NOMO-1 treated with dmso at 0.1 percent for 144 hours (cell line): ENCODE data around the gene PPM1E.
A peak's percentile ranks its signal among the peaks of the same experiment; 100 is the strongest.

ENCODE experiments used
- DNase-seq: peaks from one replicate; lab custom pipeline; 2025; ENCODE audit not compliant: unreplicated experiment; lab: John Stamatoyannopoulos, UW

Gene PPM1E

DNA sequence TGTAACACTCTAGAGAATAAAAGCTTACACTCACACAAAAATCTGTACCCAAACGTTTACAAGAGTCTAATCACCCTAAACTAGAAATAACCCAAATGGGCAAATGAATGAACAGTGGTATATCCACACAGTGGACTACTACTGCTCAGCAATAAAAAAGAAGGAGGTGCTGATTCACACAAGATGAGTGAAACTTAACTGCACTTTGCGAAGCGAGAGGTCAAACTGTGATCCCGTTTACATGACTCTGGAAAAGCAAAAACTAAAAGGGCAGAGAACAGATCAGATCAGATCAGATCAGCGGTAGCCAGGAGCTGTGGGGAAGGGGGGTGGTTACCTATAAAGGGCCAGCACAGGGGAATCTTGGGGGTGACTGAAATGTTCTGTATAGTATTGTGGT is 237.7 kb downstream of the PPM1E start:
- DNase-seq: no peak

GRCh38 chr17:58995247-58995940 is 239.7 kb downstream of the PPM1E start:
- no peak for DNase-seq

DNA sequence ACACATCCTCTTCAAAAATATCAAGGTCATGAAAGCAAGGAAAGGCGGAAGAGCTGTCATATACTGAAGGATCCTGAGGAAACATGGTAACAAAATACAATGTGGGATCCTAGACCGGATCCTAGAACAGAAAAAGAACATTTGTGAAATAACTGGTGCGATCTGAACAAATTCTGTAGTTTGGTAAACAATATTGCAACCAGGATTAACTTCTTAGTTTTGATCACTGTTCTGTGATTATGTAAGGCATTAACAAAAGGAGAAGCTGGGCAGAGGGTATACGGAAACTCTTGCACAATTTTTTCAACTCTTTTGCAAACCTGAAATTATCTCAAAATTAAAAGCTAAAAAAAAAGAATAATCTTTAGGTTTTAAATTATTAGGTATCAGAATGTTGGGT is 241.3 kb downstream of the PPM1E start:
- peak; percentile 40 for DNase-seq

- DNase-seq: no peak
Measured at GRCh38 chr17:58997756-58998553, 242.3 kb downstream of the PPM1E start.

GRCh38 chr17:58998871-58999270 is 243.2 kb downstream of the PPM1E start:
- DNase-seq: no peak

DNA sequence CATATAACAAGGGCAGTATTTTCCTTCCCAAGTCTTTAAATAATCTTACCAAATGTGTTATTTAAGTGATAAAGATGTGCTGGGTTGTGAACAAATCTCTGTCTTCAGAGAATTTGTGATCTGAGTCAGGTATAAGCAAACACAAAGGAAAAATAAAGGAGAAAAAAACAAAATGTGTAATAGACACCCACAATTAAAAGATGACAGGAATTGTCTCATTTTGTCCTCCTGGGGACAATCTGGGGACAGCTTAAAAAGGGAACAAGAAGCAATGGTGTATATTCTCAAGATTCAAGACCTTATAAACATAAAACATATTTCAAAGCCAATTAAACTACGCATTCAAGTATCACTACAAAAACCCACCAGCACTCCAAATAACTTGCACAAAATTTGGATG is 243.8 kb downstream of the PPM1E start:
- no peak for DNase-seq

DNA sequence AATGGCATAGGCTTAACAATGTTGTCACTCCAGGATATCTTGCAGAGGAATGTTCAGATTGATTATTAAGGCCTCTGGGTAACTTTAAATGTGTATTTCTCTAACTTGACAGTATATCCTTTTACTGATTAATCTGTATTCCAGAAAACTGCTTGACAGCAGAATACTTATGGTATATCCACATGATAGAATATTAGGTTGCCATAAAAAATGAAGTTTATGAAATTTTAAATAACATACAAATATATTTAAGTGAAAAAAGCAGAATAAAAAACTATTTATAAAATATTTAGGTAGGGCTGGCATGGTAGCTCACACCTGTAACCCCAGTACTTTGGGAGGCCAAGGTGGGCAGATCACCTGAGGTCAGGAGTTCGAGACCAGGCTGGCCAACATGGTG is 244.4 kb downstream of the PPM1E start:
- DNase-seq: no peak

DNA sequence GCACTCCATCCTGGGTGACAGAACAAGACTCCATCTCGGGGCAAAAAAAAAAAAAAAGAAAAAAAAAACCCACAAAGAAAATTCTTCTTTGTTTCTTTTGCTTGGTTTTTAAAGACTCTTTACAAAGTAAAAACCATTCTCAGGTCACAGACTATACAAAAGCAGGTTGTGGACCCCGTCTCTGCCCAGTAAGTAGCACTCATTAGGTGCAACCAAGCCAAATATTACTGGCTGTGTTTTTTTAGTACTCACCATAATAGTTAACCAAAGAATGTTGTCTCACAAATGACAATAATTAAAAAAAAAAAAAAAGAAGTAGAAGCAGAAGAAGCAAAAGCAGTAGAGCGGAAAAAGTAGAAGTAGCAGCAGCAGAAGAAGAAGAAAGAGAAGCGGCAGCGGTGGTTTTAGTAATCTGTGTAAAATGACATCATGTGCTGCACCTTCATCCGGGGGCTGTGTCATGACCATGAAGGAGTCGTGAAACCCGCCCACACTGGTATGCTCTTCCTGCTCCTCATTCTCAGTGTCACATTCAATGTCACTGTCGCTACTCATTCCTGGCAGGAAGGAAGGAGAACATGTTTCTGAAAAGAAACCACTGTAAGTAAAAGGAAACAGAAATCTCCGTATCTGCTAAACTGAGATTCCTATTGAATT is 245.6 kb downstream of the PPM1E start:
- DNase-seq: peak; percentile 77

- no peak for DNase-seq
Measured at GRCh38 chr17:59002126-59002525, 246.5 kb downstream of the PPM1E start.

- no peak for DNase-seq
Measured at GRCh38 chr17:59002848-59003247, 247.2 kb downstream of the PPM1E start.

- no peak for DNase-seq
Measured at GRCh38 chr17:59003860-59004259, 248.2 kb downstream of the PPM1E start.

DNA sequence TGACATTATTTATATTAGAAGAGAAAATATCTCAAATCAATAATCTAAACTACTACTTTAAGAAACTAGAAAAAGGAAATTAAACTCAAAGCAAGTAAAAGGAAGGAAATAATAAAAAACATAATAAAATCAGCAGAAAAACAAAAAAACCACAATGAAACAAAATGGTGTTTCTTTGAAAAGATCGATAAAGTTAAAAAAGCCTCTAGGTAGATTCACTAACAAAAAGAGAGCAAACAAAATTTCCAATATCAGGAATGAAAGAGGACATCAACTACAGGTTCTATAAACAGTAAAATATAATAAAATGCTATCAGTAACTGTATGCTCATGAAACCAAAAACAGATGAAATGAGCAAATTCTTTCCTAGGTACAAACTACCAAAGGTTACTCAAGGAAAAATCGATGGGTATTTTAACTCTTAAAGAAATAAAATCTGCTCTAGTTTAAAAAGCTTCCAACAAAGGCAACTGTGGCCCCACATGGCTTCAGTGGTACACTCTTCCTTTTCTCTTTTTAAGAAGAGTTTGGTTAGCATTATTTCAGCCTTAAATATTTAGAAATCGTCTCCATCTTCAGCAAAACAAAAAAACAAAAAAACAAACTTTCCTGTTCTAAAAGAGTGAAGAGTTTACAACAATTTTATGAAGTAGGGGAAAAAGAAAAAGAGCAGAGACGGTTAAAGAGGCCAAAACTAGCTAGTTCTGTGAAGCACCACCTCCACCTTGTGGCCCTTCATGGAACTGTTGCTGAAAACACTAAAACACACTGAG is 248.9 kb downstream of the PPM1E start:
- peak; percentile 10 for DNase-seq

DNA sequence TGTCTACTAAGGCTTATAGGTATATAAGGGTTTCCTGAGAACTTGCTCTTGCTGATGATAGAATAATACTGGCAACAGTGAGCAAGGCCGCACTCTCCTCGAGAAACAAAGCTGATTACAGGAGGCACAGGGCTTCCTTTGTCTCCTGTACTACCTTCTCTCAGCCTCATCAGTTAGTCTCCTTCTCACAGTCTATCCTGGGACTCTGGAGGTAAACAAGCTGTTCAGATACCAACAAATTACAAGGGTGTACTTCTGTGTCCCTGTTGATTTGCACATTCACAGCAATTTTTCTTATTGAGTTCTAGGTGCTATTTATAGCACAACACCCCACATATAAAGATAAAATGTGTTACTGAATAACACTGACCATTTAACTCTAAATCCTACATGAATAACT is 252.3 kb downstream of the PPM1E start:
- DNase-seq: no peak

DNA sequence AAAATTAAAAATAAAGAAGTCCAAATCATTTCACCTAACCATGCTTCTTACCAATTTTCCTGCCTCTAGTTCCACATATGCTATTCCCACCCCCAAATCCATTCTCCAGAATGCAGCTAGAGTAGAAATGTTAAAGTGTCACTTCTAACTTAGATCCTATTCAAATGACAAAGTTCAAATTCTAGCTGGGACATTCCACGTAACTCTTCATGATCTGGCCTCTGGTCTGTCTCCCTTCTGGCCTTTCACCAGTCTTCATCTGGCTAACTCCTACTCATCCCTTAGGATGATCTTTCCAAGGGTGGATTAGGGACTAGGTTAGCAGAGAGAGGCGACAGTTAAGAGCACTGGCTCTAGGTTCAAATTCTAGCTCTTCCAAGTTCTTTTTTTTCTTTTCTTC is 253.1 kb downstream of the PPM1E start:
- DNase-seq: no peak

DNA sequence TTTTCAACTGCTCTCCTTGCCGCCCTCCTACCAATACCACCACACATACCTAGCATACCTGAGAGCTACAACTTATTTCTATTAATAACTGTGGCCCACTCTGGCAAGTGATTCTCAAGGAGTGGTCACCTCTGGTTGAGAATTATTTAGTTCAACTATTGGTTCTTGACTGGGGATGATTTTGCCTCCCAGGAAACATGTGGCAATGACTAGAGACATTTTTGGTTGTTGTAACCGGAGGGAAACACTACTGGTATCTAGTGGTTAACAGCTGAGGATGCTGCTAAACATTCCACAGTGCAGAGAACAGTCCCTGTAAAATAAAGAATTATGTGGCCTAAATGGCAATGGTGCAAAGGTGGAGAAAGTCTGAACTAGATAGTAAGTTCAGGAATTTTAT is 254.4 kb downstream of the PPM1E start:
- DNase-seq: no peak

- no peak for DNase-seq
Measured at GRCh38 chr17:59011975-59012374, 256.3 kb downstream of the PPM1E start.

DNA sequence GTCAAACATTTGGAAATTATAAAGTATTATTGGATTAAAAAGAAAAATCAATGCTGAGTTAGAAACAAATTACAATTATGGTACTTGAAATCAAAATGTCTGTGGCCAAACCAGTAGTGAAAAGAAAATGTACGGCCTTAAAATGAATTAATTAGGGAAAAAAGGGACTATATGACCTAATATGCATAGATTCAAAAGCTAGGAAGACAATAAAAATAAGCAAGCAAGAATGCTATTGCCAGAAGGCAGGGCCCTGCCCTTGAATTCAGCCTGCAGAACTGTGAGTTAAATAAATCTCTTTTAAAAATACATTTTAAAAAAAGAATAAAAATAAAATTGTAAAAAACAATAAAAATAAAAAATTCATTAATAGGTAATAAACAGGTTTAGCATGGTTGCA is 262.4 kb downstream of the PPM1E start:
- DNase-seq: no peak

- no peak for DNase-seq
Measured at GRCh38 chr17:59024916-59025315, 269.3 kb downstream of the PPM1E start.

DNA sequence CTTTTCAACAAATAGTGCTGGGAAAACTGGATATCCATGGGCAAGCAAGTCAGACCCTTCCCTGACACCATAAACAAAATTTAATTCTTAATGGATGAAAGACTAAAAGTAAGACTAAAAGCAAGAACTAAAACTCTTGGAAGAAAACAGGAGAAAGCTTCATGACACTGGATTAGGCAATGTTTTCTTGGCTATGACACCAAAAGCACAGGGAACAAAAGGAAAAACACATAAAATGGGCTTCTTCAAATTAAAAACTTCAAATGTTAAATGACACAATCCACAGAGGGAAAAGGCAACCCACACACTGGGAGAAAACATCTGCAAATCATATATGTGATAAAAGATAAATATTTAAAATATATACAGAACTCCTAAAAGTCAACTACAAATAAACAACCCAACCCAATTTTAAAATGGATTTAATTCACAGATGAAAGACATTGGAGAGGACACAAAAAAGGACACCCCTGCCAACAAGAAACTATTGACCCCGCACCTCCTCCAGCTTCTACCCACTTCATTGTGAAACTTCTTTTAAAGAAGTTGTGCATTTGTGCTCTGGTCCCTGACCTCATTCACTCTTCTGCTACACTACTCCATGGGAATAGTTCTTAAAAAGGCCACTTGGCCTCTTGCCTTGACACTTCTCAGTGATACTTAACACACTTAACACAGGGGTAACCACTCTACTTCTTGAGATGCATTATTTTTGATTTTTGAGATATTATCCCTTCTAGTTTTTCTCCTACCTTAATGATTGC is 270.7 kb downstream of the PPM1E start:
- no peak for DNase-seq

DNA sequence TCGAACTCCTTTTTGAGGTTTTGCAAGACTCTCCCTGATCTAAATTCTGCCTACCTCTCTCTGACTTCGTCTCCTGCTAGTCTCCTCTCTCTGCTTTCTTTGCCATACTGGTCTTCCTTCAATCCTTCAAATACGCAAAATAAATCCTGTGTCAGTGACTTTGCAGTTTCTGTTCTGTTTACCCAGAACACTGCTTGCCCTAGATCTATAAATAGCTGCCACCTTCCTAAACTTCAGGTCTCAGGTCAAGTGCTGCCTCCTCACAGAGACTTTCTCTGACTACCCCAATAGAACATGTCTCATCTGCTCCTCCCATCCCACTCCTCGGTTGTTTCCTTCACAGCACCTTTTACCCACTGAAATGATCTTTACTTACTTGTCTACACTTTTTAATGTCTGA is 272.1 kb downstream of the PPM1E start:
- no peak for DNase-seq

DNA sequence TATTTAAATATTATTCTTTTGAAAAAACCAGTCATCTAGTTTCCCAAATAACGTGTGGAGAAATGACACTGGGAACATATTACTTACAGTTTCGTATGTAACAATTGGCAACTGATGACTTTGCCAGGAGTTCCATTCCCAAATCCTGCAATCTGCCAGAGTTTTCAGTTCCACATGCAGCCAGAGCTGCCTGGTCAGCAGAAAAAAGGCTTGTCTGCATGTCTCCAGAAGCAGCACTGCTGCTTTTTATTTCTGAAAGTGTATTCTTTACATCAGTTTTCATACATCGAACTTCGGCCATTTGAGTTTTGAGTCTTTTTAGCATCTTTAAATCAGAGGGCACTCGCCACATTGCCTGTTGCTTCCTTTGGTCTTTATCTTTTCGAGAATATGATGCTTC is 272.7 kb downstream of the PPM1E start:
- DNase-seq: no peak
